Fibroblast of lung (primary cell): ENCODE results near the gene ZNF43. TPM values are rescaled to one million over a fixed set of nuclear protein-coding genes. Genes with fewer than 3 reads are reported as not detected.

ENCODE experiments used
- DNase-seq, 2 donors: peaks; one replicate each; pipeline versions ENCODE4 v3.0.0 to v3.0.0-alpha.2; 2010; ENCODE audit warnings: low read depth in 2 of 2
- H2AFZ ChIP-seq: 2 replicates; pipeline ENCODE4 v1.5.1; 2012; ENCODE audit warnings: low read length, control low read depth, inconsistent platforms
- H3K27ac ChIP-seq: 2 replicates; pipeline ENCODE4 v1.5.1; 2011; ENCODE audit warnings: low read length, control low read depth; ENCODE audit not compliant: insufficient read depth
- H3K27me3 ChIP-seq: 2 replicates; pipeline ENCODE4 v1.5.1; 2011; ENCODE audit warnings: mild to moderate bottlenecking, low read length; ENCODE audit not compliant: control insufficient read depth, insufficient read depth
- H3K36me3 ChIP-seq: 2 replicates; pipeline ENCODE4 v1.5.1; 2011; ENCODE audit warnings: low read length; ENCODE audit not compliant: control insufficient read depth, insufficient read depth
- H3K4me1 ChIP-seq: 2 replicates; pipeline ENCODE4 v1.5.1; 2011; ENCODE audit warnings: low read length; ENCODE audit not compliant: control insufficient read depth, insufficient read depth; ENCODE audit errors: extremely low read depth
- H3K4me2 ChIP-seq: 2 replicates; pipeline ENCODE4 v1.5.1; 2011; ENCODE audit warnings: low read length, control low read depth; ENCODE audit not compliant: insufficient read depth; ENCODE audit errors: extremely low read depth
- H3K4me3 ChIP-seq, 4 experiments: fragments of 200-600 bp in 1 of 4; sonication (generic) in 1 of 4; replicated peaks in 1 of 4; 2 replicates each; pipeline ENCODE4 v1.5.1; 2011 to 2016; ENCODE audit warnings: low read length in 4 of 4, low read depth in 3 of 4, mild to moderate bottlenecking in 3 of 4, control low read depth in 2 of 4, inconsistent platforms in 1 of 4, mixed read lengths in 1 of 4; ENCODE audit not compliant: insufficient read depth in 1 of 4; ENCODE audit errors: control extremely low read depth in 1 of 4
- H3K79me2 ChIP-seq: 2 replicates; pipeline ENCODE4 v1.5.1; 2012; ENCODE audit warnings: mild to moderate bottlenecking, low read length, inconsistent platforms; ENCODE audit not compliant: control insufficient read depth, insufficient read depth
- H3K9ac ChIP-seq: 2 replicates; pipeline ENCODE4 v1.5.1; 2011; ENCODE audit warnings: mild to moderate bottlenecking, low read length, control low read depth; ENCODE audit not compliant: insufficient read depth
- H3K9me3 ChIP-seq: 2 replicates; pipeline ENCODE4 v1.5.1; 2012; ENCODE audit warnings: low read depth, low read length; ENCODE audit not compliant: control insufficient read depth, insufficient read depth
- H4K20me1 ChIP-seq: 2 replicates; pipeline ENCODE4 v1.5.1; 2011; ENCODE audit warnings: low read length; ENCODE audit not compliant: control insufficient read depth, insufficient read depth; ENCODE audit errors: extremely low read depth
- CTCF ChIP-seq, 2 donors: IDR thresholded peaks in 1 of 2; conservative IDR thresholded peaks in 1 of 2; 1 replicate in 1 of 2; 2 replicates in 1 of 2; pipeline ENCODE4 v1.5.1; 2011 to 2012; ENCODE audit warnings: low read length in 2 of 2, control low read depth in 1 of 2, inconsistent platforms in 1 of 2, low read depth in 1 of 2, mild to moderate bottlenecking in 1 of 2
- EZH2 ChIP-seq: IDR thresholded peaks from 2 replicates; pipeline ENCODE4 v1.5.1; 2012; ENCODE audit warnings: low read length, control low read depth, mild to moderate bottlenecking; ENCODE audit errors: missing control alignments
- polyA plus RNA-seq, 2 donors: library from polyadenylated mRNA; depleted of rRNA in 1 of 2; stranded (reverse) in 1 of 2; unstranded in 1 of 2; fragments of >200 nt; gene quantifications; 2 replicates each; pipeline ENCODE4 v1.2.1, GENCODE V29; 2011 to 2012; ENCODE audit warnings: missing spikeins in 1 of 2
- total RNA-seq: library from RNA; depleted of rRNA; stranded (reverse); fragments of >200 nt; gene quantifications from 2 replicates; pipeline ENCODE4 v1.2.1, GENCODE V29; 2014

The ZNF43 gene
- total and polyA plus RNA-seq, 2 donors (not counting 1 experiment from before 2014, with no cell fraction given), result 4.3 to 4.7 TPM

GRCh38 chr19:21856773-21857514 is 21.0 kb upstream of the ZNF43 start:
- no peak overlapping the region for H2AFZ ChIP-seq
- no peak overlapping the region for H3K4me2 ChIP-seq
- H3K4me3 ChIP-seq, result no peak overlapping the region
- no peaks in the 10 kb centered on the region for H4K20me1 ChIP-seq
- H3K36me3 ChIP-seq, result no peaks in the 10 kb centered on the region
- no peak overlapping the region for H3K27ac ChIP-seq
- no peak overlapping the region for H3K9ac ChIP-seq
- no peaks in the 10 kb centered on the region for H3K79me2 ChIP-seq
- TF ChIP-seq EZH2, result no peak
- no peak for TF ChIP-seq CTCF (conservative IDR thresholded peaks at IDR 0.05 in 1 of 2, IDR thresholded peaks at IDR 0.05 in 1 of 2; ENCODE audit: low read depth in 1 of 2, low read length in 2 of 2)
- no peaks in the 10 kb centered on the region for H3K9me3 ChIP-seq
- DNase-seq, result no peak
- no peaks in the 10 kb centered on the region for H3K4me1 ChIP-seq
- no peaks in the 10 kb centered on the region for H3K27me3 ChIP-seq

- no peaks in the 10 kb centered on the region for H3K9me3 ChIP-seq
- peak overlapping the region; percentile 88 for H3K27ac ChIP-seq
These were observed 15.8 kb upstream of the ZNF43 start for GRCh38 chr19:21851596-21852345.

More at GRCh38 chr19:21851596-21852345, 15.8 kb upstream of the ZNF43 start:
- Histone ChIP-seq H3K9ac (peak overlapping the region; percentile 81), H3K4me3 (peak overlapping the region; percentile 85 to 94 (median 90)), H3K4me1 (no peaks in the 10 kb centered on the region), H2AFZ (peak overlapping the region; percentile 99), H3K79me2 (peaks cover 10% of the 10 kb centered on the region), H3K27me3 (no peaks in the 10 kb centered on the region), H3K36me3 (no peaks in the 10 kb centered on the region), H4K20me1 (no peaks in the 10 kb centered on the region), H3K4me2 (peak overlapping the region; percentile 59)
- peak; percentile 94 to 95 for DNase-seq
- TF ChIP-seq CTCF (conservative IDR thresholded peaks at IDR 0.05 in 1 of 2, IDR thresholded peaks at IDR 0.05 in 1 of 2; ENCODE audit: low read depth in 1 of 2, low read length in 2 of 2), result no peak
- TF ChIP-seq EZH2, result no peak
